GM18870 (cell line): Measurements from ENCODE around the gene TLDC2.

Experiments used
- ATAC-seq: cut with Tn5 transposase; IDR thresholded peaks from one replicate; pipeline ENCODE4 v1.9.1; 2021; ENCODE audit warnings: moderate library complexity; ENCODE audit not compliant: unreplicated experiment

Gene TLDC2

DNA sequence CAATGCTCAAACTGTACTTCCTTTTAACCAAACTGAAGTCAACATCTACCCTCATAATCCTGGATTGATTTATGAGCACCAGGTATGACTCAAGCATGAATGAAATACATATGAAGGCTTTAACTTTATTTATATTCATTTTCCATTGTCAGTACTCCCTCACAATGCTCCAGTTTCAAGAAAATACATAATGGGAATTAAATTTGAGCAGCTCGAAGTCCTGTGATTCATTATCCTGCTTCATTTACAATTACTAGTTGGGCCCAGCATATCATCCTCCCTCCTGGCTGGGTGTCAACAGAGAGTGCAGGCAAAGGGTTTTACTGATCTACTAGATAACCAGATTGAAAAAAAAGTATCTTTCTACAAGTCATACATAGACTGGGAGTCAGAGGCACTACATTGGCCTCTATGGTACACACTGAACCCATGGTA, 65.5 kb downstream of the TLDC2 start:
- ATAC-seq = no peak
